CD14-positive monocyte (primary cell): ENCODE measurements around the gene CLTA. TPM values are rescaled to one million over a fixed set of nuclear protein-coding genes. Genes with fewer than 3 reads are reported as not detected.

ENCODE experiments used
- DNase-seq, 3 donors: peaks; one replicate each; pipeline ENCODE4 v3.0.0-alpha.2; 2011 to 2022
- H2AFZ ChIP-seq: 2 replicates; pipeline ENCODE4 v1.6.0; 2012; ENCODE audit warnings: mild to moderate bottlenecking, low read depth, low read length, inconsistent platforms; ENCODE audit not compliant: insufficient read depth, poor library complexity, severe bottlenecking
- H3K27ac ChIP-seq, 2 donors: 1 replicate in 1 of 2; 2 replicates in 1 of 2; pipeline ENCODE4 v1.5.1; 2012 to 2013; ENCODE audit warnings: low read length in 2 of 2, control low read depth in 1 of 2, inconsistent platforms in 1 of 2, low read depth in 1 of 2, mild to moderate bottlenecking in 1 of 2
- H3K27me3 ChIP-seq, 2 donors: one replicate each; pipeline versions ENCODE4 v1.6.0 to v1.6.1; 2011 to 2013; ENCODE audit warnings: low read length in 2 of 2; ENCODE audit not compliant: control insufficient read depth in 2 of 2, insufficient read depth in 2 of 2
- H3K36me3 ChIP-seq, 2 donors: replicated peaks in 1 of 2; 1 replicate in 1 of 2; 2 replicates in 1 of 2; pipeline versions ENCODE4 v1.5.1 to v1.6.1; 2012 to 2013; ENCODE audit warnings: low read length in 2 of 2, control low read depth in 1 of 2, inconsistent platforms in 1 of 2, mild to moderate bottlenecking in 1 of 2; ENCODE audit not compliant: insufficient read depth in 2 of 2, control insufficient read depth in 1 of 2
- H3K4me1 ChIP-seq, 2 donors: 1 replicate in 1 of 2; 2 replicates in 1 of 2; pipeline versions ENCODE4 v1.5.1 to v1.6.1; 2012 to 2013; ENCODE audit warnings: low read length in 2 of 2, control low read depth in 1 of 2, inconsistent platforms in 1 of 2, mild to moderate bottlenecking in 1 of 2, moderate library complexity in 1 of 2; ENCODE audit not compliant: insufficient read depth in 2 of 2, control insufficient read depth in 1 of 2
- H3K4me2 ChIP-seq: replicated peaks from 2 replicates; pipeline ENCODE3; 2012; ENCODE audit warnings: low read length, moderate library complexity, mild to moderate bottlenecking; ENCODE audit not compliant: poor library complexity, severe bottlenecking; ENCODE audit errors: extremely low read depth
- H3K4me3 ChIP-seq, 3 experiments: fragments of 200-600 bp in 1 of 3; sonication (generic) in 1 of 3; replicated peaks in 1 of 3; 1 replicate in 2 of 3; 2 replicates in 1 of 3; pipeline ENCODE4 v1.5.1; 2011 to 2013; ENCODE audit warnings: low read length in 3 of 3, mild to moderate bottlenecking in 3 of 3, control low read depth in 2 of 3, low read depth in 2 of 3, inconsistent platforms in 1 of 3, moderate library complexity in 1 of 3
- H3K79me2 ChIP-seq: 2 replicates; pipeline ENCODE4 v1.6.0; 2012; ENCODE audit warnings: mild to moderate bottlenecking, control low read depth, inconsistent platforms, low read length, moderate library complexity; ENCODE audit not compliant: insufficient read depth
- H3K9ac ChIP-seq: 2 replicates; pipeline ENCODE4 v1.6.0; 2017; ENCODE audit warnings: low read length, mild to moderate bottlenecking; ENCODE audit not compliant: insufficient read depth, poor library complexity, severe bottlenecking
- H3K9me3 ChIP-seq, 2 donors: replicated peaks in 1 of 2; 1 replicate in 1 of 2; 2 replicates in 1 of 2; pipeline versions ENCODE4 v1.5.1 to v1.6.1; 2012 to 2013; ENCODE audit warnings: low read length in 2 of 2, control low read depth in 1 of 2; ENCODE audit not compliant: control insufficient read depth in 1 of 2, insufficient read depth in 1 of 2
- H4K20me1 ChIP-seq: 2 replicates; pipeline ENCODE4 v1.6.0; 2012; ENCODE audit warnings: mild to moderate bottlenecking, low read length, control low read depth, moderate library complexity; ENCODE audit not compliant: insufficient read depth
- H3K27ac Mint-ChIP-seq, 7 donors: one replicate each; pipeline ENCODE4 v1.8.0; 2020; ENCODE audit warnings: mild to moderate bottlenecking in 7 of 7, mixed read lengths in 7 of 7, moderate library complexity in 6 of 7, inconsistent platforms in 2 of 7
- H3K27me3 Mint-ChIP-seq, 3 donors: one replicate each; pipeline ENCODE4 v1.8.0; 2021 to 2022; ENCODE audit warnings: low read depth in 3 of 3, mild to moderate bottlenecking in 3 of 3, mixed read lengths in 3 of 3, moderate library complexity in 3 of 3, inconsistent platforms in 1 of 3
- H3K36me3 Mint-ChIP-seq, 2 donors: one replicate each; pipeline ENCODE4 v1.8.0; 2020; ENCODE audit warnings: mixed read lengths in 2 of 2, inconsistent platforms in 1 of 2, mild to moderate bottlenecking in 1 of 2
- H3K4me1 Mint-ChIP-seq: one replicate; pipeline ENCODE4 v1.8.0; 2020; ENCODE audit warnings: mild to moderate bottlenecking, mixed read lengths
- H3K4me3 Mint-ChIP-seq, 2 donors: one replicate each; pipeline ENCODE4 v1.8.0; 2020; ENCODE audit warnings: mild to moderate bottlenecking in 2 of 2, mixed read lengths in 2 of 2, moderate library complexity in 1 of 2
- H3K9me3 Mint-ChIP-seq, 7 donors: one replicate each; pipeline ENCODE4 v1.8.0; 2020 to 2022; ENCODE audit warnings: mixed read lengths in 7 of 7, mild to moderate bottlenecking in 6 of 7, moderate library complexity in 6 of 7, inconsistent platforms in 2 of 7
- CTCF ChIP-seq: fragments of 200-600 bp; IDR thresholded peaks from one replicate; pipeline ENCODE4 v1.8.0; 2022; ENCODE audit warnings: antibody characterized with exemption, mild to moderate bottlenecking
- WGBS: methylation state at CpG from one replicate; pipeline ENCODE4 v1.1.5; 2013; ENCODE audit warnings: missing lambda C conversion rate; ENCODE audit not compliant: insufficient coverage; 5-methylcytosine and 5-hydroxymethylcytosine counted together
- intact Hi-C, 2 donors: fragments of 100-400 bp; cut with micrococcal nuclease; formaldehyde crosslinking; loops; one replicate each; pipeline versions ENCODE4 v1.15.0 to v1.15.1; 2023
- polyA plus RNA-seq, 3 donors: library from polyadenylated mRNA; depleted of rRNA in 1 of 3; unstranded in 2 of 3; stranded (reverse) in 1 of 3; fragments of 300-500 nt in 2 of 3; fragments of >200 nt in 1 of 3; fragmentation: Illumina TruSeq in 2 of 3; gene quantifications; 1 replicate in 2 of 3; 2 replicates in 1 of 3; pipeline ENCODE4 v1.2.3, GENCODE V29; 2012 to 2021

The CLTA gene
- polyA plus RNA-seq, 3 donors: 85.6 to 262 (median 225) TPM

- H3K4me1 ChIP-seq: no peaks in the 10 kb centered on the region
- Mint-ChIP-seq H3K27ac (no peak overlapping the region), H3K9me3 (peaks cover 0 to 13% (median 3%) of the 10 kb centered on the region in 7 donors), H3K4me3 (no peak overlapping the region), H3K4me1 (no peaks in the 10 kb centered on the region), H3K36me3 (peaks cover 74 to 97% of the 10 kb centered on the region in 2 donors), H3K27me3 (no peaks in the 10 kb centered on the region)
- peaks cover 5% of the 10 kb centered on the region for H3K79me2 ChIP-seq
- H3K4me3 ChIP-seq: no peak overlapping the region
- no peak for DNase-seq
- H3K4me2 ChIP-seq: no peak overlapping the region
- no peaks in the 10 kb centered on the region for H3K27me3 ChIP-seq
- peaks cover 0 to 7% of the 10 kb centered on the region in 2 donors for H3K9me3 ChIP-seq
- H3K36me3 ChIP-seq: peaks cover 87 to 100% of the 10 kb centered on the region in 2 donors
- no peak overlapping the region for H3K27ac ChIP-seq
- TF ChIP-seq CTCF: no peak
- H2AFZ ChIP-seq: no peak overlapping the region
- no peak overlapping the region for H3K9ac ChIP-seq
- peaks cover 32% of the 10 kb centered on the region for H4K20me1 ChIP-seq
- intact Hi-C loops: no loop called here
- WGBS: 100% methylated on average over 1 of the region's 3 CpGs
These were observed 30.9 kb downstream of the CLTA start for GRCh38 chr9:36221667-36222066.

GRCh38 chr9:36222449-36222848 lies 31.7 kb downstream of the CLTA start:
- Histone ChIP-seq H2AFZ (no peak overlapping the region), H3K9me3 (peaks cover 0 to 7% of the 10 kb centered on the region in 2 donors), H3K9ac (no peak overlapping the region), H3K4me1 (no peaks in the 10 kb centered on the region), H3K36me3 (peaks cover 87 to 100% of the 10 kb centered on the region in 2 donors), H4K20me1 (peaks cover 24% of the 10 kb centered on the region), H3K79me2 (peaks cover 5% of the 10 kb centered on the region), H3K27ac (no peak overlapping the region), H3K4me2 (no peak overlapping the region), H3K4me3 (no peak overlapping the region), H3K27me3 (no peaks in the 10 kb centered on the region)
- Mint-ChIP-seq H3K27me3 (no peaks in the 10 kb centered on the region), H3K9me3 (peaks cover 0 to 13% (median 3%) of the 10 kb centered on the region in 7 donors), H3K36me3 (peaks cover 74 to 97% of the 10 kb centered on the region in 2 donors), H3K4me3 (no peak overlapping the region), H3K27ac (no peak overlapping the region), H3K4me1 (no peaks in the 10 kb centered on the region)
- no CpG with 5 or more reads among the region's 1 CpG for WGBS
- no peak for TF ChIP-seq CTCF
- intact Hi-C loops: no loop called here
- DNase-seq: no peak
